ENCODE data around the gene SLC9B2.

Gene SLC9B2
- long read RNA-seq, transcript SLC9B2-202 (12 exons, 3,126 nt), result major isoform, 11 of 33 reads
- long read RNA-seq, partial matches to known transcripts, result 9 of 33 reads
- long read RNA-seq, other reads (novel, unspliced or antisense), result 5 of 33 reads

- TF ChIP-seq, protein P1, sequence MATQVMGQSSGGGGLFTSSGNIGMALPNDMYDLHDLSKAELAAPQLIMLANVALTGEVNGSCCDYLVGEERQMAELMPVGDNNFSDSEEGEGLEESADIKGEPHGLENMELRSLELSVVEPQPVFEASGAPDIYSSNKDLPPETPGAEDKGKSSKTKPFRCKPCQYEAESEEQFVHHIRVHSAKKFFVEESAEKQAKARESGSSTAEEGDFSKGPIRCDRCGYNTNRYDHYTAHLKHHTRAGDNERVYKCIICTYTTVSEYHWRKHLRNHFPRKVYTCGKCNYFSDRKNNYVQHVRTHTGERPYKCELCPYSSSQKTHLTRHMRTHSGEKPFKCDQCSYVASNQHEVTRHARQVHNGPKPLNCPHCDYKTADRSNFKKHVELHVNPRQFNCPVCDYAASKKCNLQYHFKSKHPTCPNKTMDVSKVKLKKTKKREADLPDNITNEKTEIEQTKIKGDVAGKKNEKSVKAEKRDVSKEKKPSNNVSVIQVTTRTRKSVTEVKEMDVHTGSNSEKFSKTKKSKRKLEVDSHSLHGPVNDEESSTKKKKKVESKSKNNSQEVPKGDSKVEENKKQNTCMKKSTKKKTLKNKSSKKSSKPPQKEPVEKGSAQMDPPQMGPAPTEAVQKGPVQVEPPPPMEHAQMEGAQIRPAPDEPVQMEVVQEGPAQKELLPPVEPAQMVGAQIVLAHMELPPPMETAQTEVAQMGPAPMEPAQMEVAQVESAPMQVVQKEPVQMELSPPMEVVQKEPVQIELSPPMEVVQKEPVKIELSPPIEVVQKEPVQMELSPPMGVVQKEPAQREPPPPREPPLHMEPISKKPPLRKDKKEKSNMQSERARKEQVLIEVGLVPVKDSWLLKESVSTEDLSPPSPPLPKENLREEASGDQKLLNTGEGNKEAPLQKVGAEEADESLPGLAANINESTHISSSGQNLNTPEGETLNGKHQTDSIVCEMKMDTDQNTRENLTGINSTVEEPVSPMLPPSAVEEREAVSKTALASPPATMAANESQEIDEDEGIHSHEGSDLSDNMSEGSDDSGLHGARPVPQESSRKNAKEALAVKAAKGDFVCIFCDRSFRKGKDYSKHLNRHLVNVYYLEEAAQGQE (IDR thresholded peaks at IDR 0.05; ENCODE audit: insufficient replicate concordance, low read depth), result peak; percentile 45
- TF ChIP-seq GABPA (IDR thresholded peaks at IDR 0.05; ENCODE audit: low read depth), result no peak
- Histone ChIP-seq H3K4me3 (replicated peaks; ENCODE audit: insufficient read depth, low read length) (peak within 1 kb of the TSS; percentile 73), H3K27ac (replicated peaks) (peak within 1 kb of the TSS; percentile 93), H3K27me3 (ENCODE audit: insufficient read depth, poor library complexity, severe bottlenecking) (no peaks in the 10 kb centered on the region)
- DNase-seq (ENCODE audit: low read depth in 1 of 2, low spot score in 1 of 2), result no peak
These were observed at the start of gene SLC9B2 for GRCh38 chr4:103076747-103077347. Gene SLC9B2, minus strand, starts transcription at chr4:103076761. Its CDS starts 9,211 bp downstream, at chr4:103067550.

GRCh38 chr4:103126126-103126525 lies 49.6 kb upstream of the SLC9B2 start:
- Histone ChIP-seq H3K27me3 (ENCODE audit: insufficient read depth, poor library complexity, severe bottlenecking) (no peaks in the 10 kb centered on the region), H3K4me3 (replicated peaks; ENCODE audit: insufficient read depth, low read length) (no peak overlapping the region), H3K27ac (replicated peaks) (no peak overlapping the region)
- TF ChIP-seq, protein P2, sequence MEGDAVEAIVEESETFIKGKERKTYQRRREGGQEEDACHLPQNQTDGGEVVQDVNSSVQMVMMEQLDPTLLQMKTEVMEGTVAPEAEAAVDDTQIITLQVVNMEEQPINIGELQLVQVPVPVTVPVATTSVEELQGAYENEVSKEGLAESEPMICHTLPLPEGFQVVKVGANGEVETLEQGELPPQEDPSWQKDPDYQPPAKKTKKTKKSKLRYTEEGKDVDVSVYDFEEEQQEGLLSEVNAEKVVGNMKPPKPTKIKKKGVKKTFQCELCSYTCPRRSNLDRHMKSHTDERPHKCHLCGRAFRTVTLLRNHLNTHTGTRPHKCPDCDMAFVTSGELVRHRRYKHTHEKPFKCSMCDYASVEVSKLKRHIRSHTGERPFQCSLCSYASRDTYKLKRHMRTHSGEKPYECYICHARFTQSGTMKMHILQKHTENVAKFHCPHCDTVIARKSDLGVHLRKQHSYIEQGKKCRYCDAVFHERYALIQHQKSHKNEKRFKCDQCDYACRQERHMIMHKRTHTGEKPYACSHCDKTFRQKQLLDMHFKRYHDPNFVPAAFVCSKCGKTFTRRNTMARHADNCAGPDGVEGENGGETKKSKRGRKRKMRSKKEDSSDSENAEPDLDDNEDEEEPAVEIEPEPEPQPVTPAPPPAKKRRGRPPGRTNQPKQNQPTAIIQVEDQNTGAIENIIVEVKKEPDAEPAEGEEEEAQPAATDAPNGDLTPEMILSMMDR (IDR thresholded peaks at IDR 0.05; ENCODE audit: insufficient read depth, low read length), result no peak
- no peak for TF ChIP-seq GABPA (IDR thresholded peaks at IDR 0.05; ENCODE audit: low read depth)
- no peak for TF ChIP-seq SPI1 (IDR thresholded peaks at IDR 0.05; ENCODE audit: borderline replicate concordance, low read depth)
- TF ChIP-seq, protein P1 (IDR thresholded peaks at IDR 0.05; ENCODE audit: insufficient replicate concordance, low read depth), result no peak
- TF ChIP-seq POLR2AphosphoS5 (IDR thresholded peaks at IDR 0.05; ENCODE audit: low read depth), result no peak
- no peak for DNase-seq (ENCODE audit: low read depth in 1 of 2, low spot score in 1 of 2)

- Histone ChIP-seq H3K4me3 (replicated peaks; ENCODE audit: insufficient read depth, low read length) (no peak overlapping the region), H3K27me3 (ENCODE audit: insufficient read depth, poor library complexity, severe bottlenecking) (no peaks in the 10 kb centered on the region), H3K27ac (replicated peaks) (no peak overlapping the region)
- no peak for DNase-seq (ENCODE audit: low read depth in 1 of 2, low spot score in 1 of 2)
- TF ChIP-seq POLR2AphosphoS5 (IDR thresholded peaks at IDR 0.05; ENCODE audit: low read depth), result no peak
- TF ChIP-seq, protein P1 (IDR thresholded peaks at IDR 0.05; ENCODE audit: insufficient replicate concordance, low read depth), result no peak
- TF ChIP-seq SPI1 (IDR thresholded peaks at IDR 0.05; ENCODE audit: borderline replicate concordance, low read depth), result no peak
- no peak for TF ChIP-seq GABPA (IDR thresholded peaks at IDR 0.05; ENCODE audit: low read depth)
- TF ChIP-seq, protein P2 (IDR thresholded peaks at IDR 0.05; ENCODE audit: insufficient read depth, low read length), result no peak
These were observed 46.6 kb upstream of the SLC9B2 start for GRCh38 chr4:103123114-103123513.

Measured in HL-60 (cell line).